HCT116 (cell line): ENCODE data around the gene IL1R2. TPM values are rescaled to one million over a fixed set of nuclear protein-coding genes. Genes with fewer than 3 reads are reported as not detected.

Source experiments
- ATAC-seq: fragments of 200-7000 bp; cut with Tn5 transposase; 2 replicates; pipeline ENCODE4 v1.9.1; 2020; ENCODE audit warnings: mild to moderate bottlenecking, moderate library complexity
- BruUV-seq: library from RNA; stranded (reverse); fragments of 400-500 nt; replicated peaks from 2 replicates; lab custom pipeline; 2021; lab: Mats Ljungman, UMichigan
- CTCF ChIA-PET: fragments of 300-600 bp; sonication (Branson Sonifier 250); formaldehyde crosslinking; loops from one replicate; lab custom pipeline; 2021; ENCODE audit warnings: antibody characterized with exemption; lab: Charles Lee
- POLR2A ChIA-PET: fragments of 300-600, 350-600 bp; sonication (Branson Sonifier 250); formaldehyde crosslinking; loops from one replicate; lab custom pipeline; 2021; ENCODE audit warnings: antibody characterized with exemption; lab: Charles Lee
- RAD21 ChIA-PET, 2 experiments: fragments of 300-600 bp; sonication (Branson Sonifier 250); formaldehyde crosslinking; loops; one replicate each; lab custom pipeline; 2023; ENCODE audit warnings: low total read pairs in 2 of 2; ENCODE audit not compliant: uncharacterized antibody in 2 of 2, unreplicated experiment in 2 of 2, low non-redundant PET in 1 of 2; lab: Charles Lee
- DNase-seq: peaks from one replicate; pipeline ENCODE4 v3.0.0-alpha.2; 2010; ENCODE audit warnings: low read depth, low spot score
- H2AFZ ChIP-seq: fragments of 200-600 bp; shearing (Covaris generic), sonication (generic); 2 replicates; pipeline ENCODE4 v1.6.1; 2017; ENCODE audit warnings: low read depth, mixed run types, mixed read lengths, antibody characterized with exemption, low read length; ENCODE audit not compliant: poor library complexity, severe bottlenecking
- H3K27ac ChIP-seq: 2 replicates; pipeline ENCODE4 v1.5.1; 2012; ENCODE audit warnings: low read depth, low read length
- H3K27me3 ChIP-seq: fragments of 200-600 bp; sonication (generic); 2 replicates; pipeline ENCODE4 v1.6.1; 2016; ENCODE audit warnings: mixed run types, low read length, mixed read lengths; ENCODE audit not compliant: insufficient read depth
- H3K36me3 ChIP-seq, 2 experiments: fragments of 200-500 bp in 1 of 2; fragments of 200-600 bp in 1 of 2; sonication (Bioruptor generic) in 1 of 2; sonication (generic) in 1 of 2; 2 replicates each; pipeline versions ENCODE4 v1.5.1 to v1.6.1; 2014 to 2016; ENCODE audit warnings: low read length in 2 of 2, inconsistent platforms in 1 of 2, mixed read lengths in 1 of 2, mixed run types in 1 of 2; ENCODE audit not compliant: insufficient read depth in 2 of 2, control insufficient read depth in 1 of 2
- H3K4me1 ChIP-seq, 2 experiments: fragments of 200-600 bp in 1 of 2; sonication (generic) in 1 of 2; 2 replicates each; pipeline versions ENCODE4 v1.5.1 to v1.6.1; 2012 to 2017; ENCODE audit warnings: low read length in 2 of 2, inconsistent platforms in 1 of 2, mild to moderate bottlenecking in 1 of 2, mixed read lengths in 1 of 2, mixed run types in 1 of 2, moderate library complexity in 1 of 2; ENCODE audit not compliant: insufficient read depth in 2 of 2, control insufficient read depth in 1 of 2
- H3K4me2 ChIP-seq: fragments of 200-600 bp; sonication (generic); 2 replicates; pipeline ENCODE4 v1.6.1; 2017; ENCODE audit warnings: mixed run types, low read length, mixed read lengths
- H3K4me3 ChIP-seq, 2 experiments: fragments of 200-600 bp in 1 of 2; sonication (generic) in 1 of 2; replicated peaks in 1 of 2; 2 replicates each; pipeline ENCODE4 v1.5.1; 2011 to 2016; ENCODE audit warnings: low read length in 2 of 2, control low read depth in 1 of 2, low read depth in 1 of 2, mild to moderate bottlenecking in 1 of 2, mixed read lengths in 1 of 2, mixed run types in 1 of 2
- H3K79me2 ChIP-seq: fragments of 200-600 bp; sonication (generic); 2 replicates; pipeline ENCODE4 v1.6.1; 2017; ENCODE audit warnings: mild to moderate bottlenecking, mixed run types, low read length, moderate library complexity, mixed read lengths; ENCODE audit not compliant: insufficient read depth
- H3K9ac ChIP-seq: fragments of 200-600 bp; sonication (generic); 2 replicates; pipeline ENCODE4 v1.6.1; 2016; ENCODE audit warnings: low read length, mixed read lengths
- H3K9me2 ChIP-seq: fragments of 200-600 bp; sonication (generic), shearing (Covaris generic); 2 replicates; pipeline ENCODE4 v1.6.1; 2017; ENCODE audit warnings: mixed run types, mild to moderate bottlenecking, moderate library complexity; ENCODE audit not compliant: insufficient read depth
- H3K9me3 ChIP-seq, 2 experiments: fragments of 200-500 bp in 1 of 2; fragments of 200-600 bp in 1 of 2; sonication (Bioruptor generic) in 1 of 2; sonication (generic) in 1 of 2; 2 replicates each; pipeline ENCODE4 v1.6.1; 2014 to 2017; ENCODE audit warnings: low read length in 2 of 2, mixed read lengths in 2 of 2, inconsistent platforms in 1 of 2, low read depth in 1 of 2, mild to moderate bottlenecking in 1 of 2, mixed run types in 1 of 2, moderate library complexity in 1 of 2; ENCODE audit not compliant: control insufficient read depth in 1 of 2, insufficient read depth in 1 of 2
- H4K20me1 ChIP-seq: fragments of 200-600 bp; sonication (generic), shearing (Covaris generic); 2 replicates; pipeline ENCODE4 v1.6.1; 2017; ENCODE audit warnings: mixed run types, mild to moderate bottlenecking, moderate library complexity; ENCODE audit not compliant: insufficient read depth
- CBX3 ChIP-seq: IDR thresholded peaks from 2 replicates; pipeline ENCODE4 v1.6.1; 2012; ENCODE audit warnings: low read depth
- ELF1 ChIP-seq: IDR thresholded peaks from 2 replicates; pipeline ENCODE4 v1.6.1; 2012; ENCODE audit warnings: low read depth, borderline replicate concordance
- EZH2 ChIP-seq: fragments of 200-600 bp; sonication (generic); IDR thresholded peaks from 2 replicates; pipeline ENCODE4 v1.6.1; 2017; ENCODE audit warnings: antibody characterized with exemption, mixed run types
- EZH2phosphoT487 ChIP-seq: fragments of 200-600 bp; IDR thresholded peaks from 2 replicates; pipeline ENCODE4 v1.6.1; 2018; ENCODE audit warnings: antibody characterized with exemption, borderline replicate concordance
- FOSL1 ChIP-seq: IDR thresholded peaks from 2 replicates; pipeline ENCODE4 v1.6.1; 2012; ENCODE audit warnings: low read depth
- SIN3A ChIP-seq: IDR thresholded peaks from 2 replicates; pipeline ENCODE4 v1.6.1; 2012; ENCODE audit warnings: low read depth
- TCF7L2 ChIP-seq: IDR thresholded peaks from 2 replicates; pipeline ENCODE4 v1.7.0; 2011; ENCODE audit warnings: borderline replicate concordance, inconsistent platforms; ENCODE audit not compliant: insufficient read depth, insufficient read length; ENCODE audit errors: extremely low read depth
- YY1 ChIP-seq: IDR thresholded peaks from 2 replicates; pipeline ENCODE4 v1.6.1; 2011; ENCODE audit warnings: low read length, low read depth, moderate library complexity, mild to moderate bottlenecking; ENCODE audit not compliant: insufficient replicate concordance; ENCODE audit errors: extremely low read depth
- ZNF274 ChIP-seq: fragments of 200-500 bp; sonication (Bioruptor generic); IDR thresholded peaks from 2 replicates; pipeline ENCODE4 v1.6.1; 2014; ENCODE audit warnings: mild to moderate bottlenecking, low read depth, low read length, inconsistent platforms
- intact Hi-C: fragments of 100-400 bp; cut with micrococcal nuclease; formaldehyde crosslinking; loops from 2 replicates; pipeline ENCODE4 v1.10.0; 2022
- total RNA-seq: library from RNA; stranded (reverse); gene quantifications from one replicate; pipeline ENCODE4 v1.2.1, GENCODE V29; 2021; ENCODE audit not compliant: unreplicated experiment
- TF ChIP-seq, protein P1 (sequence below): IDR thresholded peaks from 2 replicates; pipeline ENCODE4 v1.6.1; 2012; ENCODE audit warnings: low read depth
- TF ChIP-seq, protein P2 (sequence below): IDR thresholded peaks from 2 replicates; pipeline ENCODE4 v1.6.1; 2011; ENCODE audit warnings: mild to moderate bottlenecking, low read length, moderate library complexity; ENCODE audit not compliant: insufficient replicate concordance; ENCODE audit errors: extremely low read depth
- TF ChIP-seq, protein P3 (sequence below), 3 experiments: fragments of 200-600 bp in 1 of 3; sonication (generic) in 1 of 3; IDR thresholded peaks in 2 of 3; conservative IDR thresholded peaks in 1 of 3; 2 replicates each; pipeline ENCODE4 v1.5.1; 2012 to 2017; ENCODE audit warnings: low read depth in 2 of 3, low read length in 2 of 3, antibody characterized with exemption in 1 of 3, borderline replicate concordance in 1 of 3, control low read depth in 1 of 3, mild to moderate bottlenecking in 1 of 3, mixed read lengths in 1 of 3, mixed run types in 1 of 3, moderate library complexity in 1 of 3; ENCODE audit not compliant: insufficient read depth in 1 of 3

Gene IL1R2
- total RNA-seq, 1 experiment from 2014 or later, result 0.52 TPM

DNA sequence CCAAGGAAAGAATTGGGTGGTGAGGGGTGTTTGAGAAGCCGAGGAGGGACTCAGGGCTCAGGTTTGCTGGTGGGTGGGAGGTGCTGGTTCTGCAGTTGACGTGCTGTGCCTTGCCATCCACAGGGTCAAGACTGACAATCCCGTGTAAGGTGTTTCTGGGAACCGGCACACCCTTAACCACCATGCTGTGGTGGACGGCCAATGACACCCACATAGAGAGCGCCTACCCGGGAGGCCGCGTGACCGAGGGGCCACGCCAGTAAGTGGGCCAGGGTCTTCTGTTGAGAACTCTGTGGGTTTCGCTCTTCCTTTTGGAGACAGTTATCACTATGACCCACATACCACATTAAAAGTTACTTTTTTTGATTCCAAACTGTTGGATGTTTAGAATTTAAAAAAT lies 32.6 kb downstream of the IL1R2 start:
- no peak overlapping the region for H3K27ac ChIP-seq
- DNase-seq (no peak), ATAC-seq (no peak)
- H3K27me3 ChIP-seq, result no peaks in the 10 kb centered on the region
- H4K20me1 ChIP-seq, result no peaks in the 10 kb centered on the region
- H2AFZ ChIP-seq, result no peak overlapping the region
- RAD21 ChIA-PET, result no interaction called here
- POLR2A ChIA-PET, result no interaction called here
- CTCF ChIA-PET, result no interaction called here
- H3K36me3 ChIP-seq, result no peaks in the 10 kb centered on the region
- H3K79me2 ChIP-seq, result no peaks in the 10 kb centered on the region
- H3K4me1 ChIP-seq, result no peaks in the 10 kb centered on the region
- BruUV-seq, result no TSS peak
- no peak overlapping the region for H3K4me3 ChIP-seq
- no peak for TF ChIP-seq CBX3
- no peak overlapping the region for H3K4me2 ChIP-seq
- H3K9ac ChIP-seq, result no peak overlapping the region
- intact Hi-C loops, result no loop called here
- H3K9me3 ChIP-seq, result no peaks in the 10 kb centered on the region
- no peaks in the 10 kb centered on the region for H3K9me2 ChIP-seq

DNA sequence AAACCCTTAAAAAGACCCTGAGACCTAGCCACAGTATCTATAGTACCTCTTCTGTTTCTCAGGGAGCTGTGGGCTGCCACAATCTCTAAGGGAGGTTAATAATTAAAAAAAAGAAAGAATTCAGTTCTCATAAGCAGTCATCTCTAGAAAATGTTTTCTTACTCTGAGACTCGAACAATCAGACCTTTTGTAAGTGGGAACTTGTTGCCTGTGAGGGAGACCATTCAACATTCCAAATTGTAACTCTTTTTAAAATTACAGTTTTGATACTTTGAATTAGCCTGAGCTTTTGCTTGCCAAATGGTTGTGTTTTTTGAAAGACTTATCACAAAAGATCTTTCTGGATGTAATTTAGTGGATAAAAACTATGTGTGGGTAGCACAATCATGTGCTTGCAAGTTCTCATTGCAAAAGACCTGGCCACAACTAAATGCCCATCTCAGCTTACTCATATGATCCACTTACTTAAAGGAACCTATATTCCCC lies 33.3 kb downstream of the IL1R2 start:
- H2AFZ ChIP-seq, result no peak overlapping the region
- DNase-seq (no peak), ATAC-seq (no peak)
- no peaks in the 10 kb centered on the region for H3K9me2 ChIP-seq
- intact Hi-C loops, result no loop called here
- RAD21 ChIA-PET, result no interaction called here
- no peaks in the 10 kb centered on the region for H4K20me1 ChIP-seq
- H3K9me3 ChIP-seq, result no peaks in the 10 kb centered on the region
- no peaks in the 10 kb centered on the region for H3K36me3 ChIP-seq
- no peak overlapping the region for H3K4me3 ChIP-seq
- H3K27ac ChIP-seq, result no peak overlapping the region
- CTCF ChIA-PET, result no interaction called here
- H3K4me1 ChIP-seq, result no peaks in the 10 kb centered on the region
- POLR2A ChIA-PET, result no interaction called here
- no peak overlapping the region for H3K4me2 ChIP-seq
- H3K79me2 ChIP-seq, result no peaks in the 10 kb centered on the region
- no peak overlapping the region for H3K9ac ChIP-seq
- no peaks in the 10 kb centered on the region for H3K27me3 ChIP-seq
- BruUV-seq, result no TSS peak
- no peak for TF ChIP-seq TCF7L2
- TF ChIP-seq CBX3, result no peak
- no peak for TF ChIP-seq EZH2phosphoT487
- TF ChIP-seq EZH2, result no peak
- no peak for TF ChIP-seq FOSL1
- TF ChIP-seq YY1, result no peak
- no peak for TF ChIP-seq ZNF274
- TF ChIP-seq, protein P1, sequence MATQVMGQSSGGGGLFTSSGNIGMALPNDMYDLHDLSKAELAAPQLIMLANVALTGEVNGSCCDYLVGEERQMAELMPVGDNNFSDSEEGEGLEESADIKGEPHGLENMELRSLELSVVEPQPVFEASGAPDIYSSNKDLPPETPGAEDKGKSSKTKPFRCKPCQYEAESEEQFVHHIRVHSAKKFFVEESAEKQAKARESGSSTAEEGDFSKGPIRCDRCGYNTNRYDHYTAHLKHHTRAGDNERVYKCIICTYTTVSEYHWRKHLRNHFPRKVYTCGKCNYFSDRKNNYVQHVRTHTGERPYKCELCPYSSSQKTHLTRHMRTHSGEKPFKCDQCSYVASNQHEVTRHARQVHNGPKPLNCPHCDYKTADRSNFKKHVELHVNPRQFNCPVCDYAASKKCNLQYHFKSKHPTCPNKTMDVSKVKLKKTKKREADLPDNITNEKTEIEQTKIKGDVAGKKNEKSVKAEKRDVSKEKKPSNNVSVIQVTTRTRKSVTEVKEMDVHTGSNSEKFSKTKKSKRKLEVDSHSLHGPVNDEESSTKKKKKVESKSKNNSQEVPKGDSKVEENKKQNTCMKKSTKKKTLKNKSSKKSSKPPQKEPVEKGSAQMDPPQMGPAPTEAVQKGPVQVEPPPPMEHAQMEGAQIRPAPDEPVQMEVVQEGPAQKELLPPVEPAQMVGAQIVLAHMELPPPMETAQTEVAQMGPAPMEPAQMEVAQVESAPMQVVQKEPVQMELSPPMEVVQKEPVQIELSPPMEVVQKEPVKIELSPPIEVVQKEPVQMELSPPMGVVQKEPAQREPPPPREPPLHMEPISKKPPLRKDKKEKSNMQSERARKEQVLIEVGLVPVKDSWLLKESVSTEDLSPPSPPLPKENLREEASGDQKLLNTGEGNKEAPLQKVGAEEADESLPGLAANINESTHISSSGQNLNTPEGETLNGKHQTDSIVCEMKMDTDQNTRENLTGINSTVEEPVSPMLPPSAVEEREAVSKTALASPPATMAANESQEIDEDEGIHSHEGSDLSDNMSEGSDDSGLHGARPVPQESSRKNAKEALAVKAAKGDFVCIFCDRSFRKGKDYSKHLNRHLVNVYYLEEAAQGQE, result no peak
- TF ChIP-seq, protein P2, sequence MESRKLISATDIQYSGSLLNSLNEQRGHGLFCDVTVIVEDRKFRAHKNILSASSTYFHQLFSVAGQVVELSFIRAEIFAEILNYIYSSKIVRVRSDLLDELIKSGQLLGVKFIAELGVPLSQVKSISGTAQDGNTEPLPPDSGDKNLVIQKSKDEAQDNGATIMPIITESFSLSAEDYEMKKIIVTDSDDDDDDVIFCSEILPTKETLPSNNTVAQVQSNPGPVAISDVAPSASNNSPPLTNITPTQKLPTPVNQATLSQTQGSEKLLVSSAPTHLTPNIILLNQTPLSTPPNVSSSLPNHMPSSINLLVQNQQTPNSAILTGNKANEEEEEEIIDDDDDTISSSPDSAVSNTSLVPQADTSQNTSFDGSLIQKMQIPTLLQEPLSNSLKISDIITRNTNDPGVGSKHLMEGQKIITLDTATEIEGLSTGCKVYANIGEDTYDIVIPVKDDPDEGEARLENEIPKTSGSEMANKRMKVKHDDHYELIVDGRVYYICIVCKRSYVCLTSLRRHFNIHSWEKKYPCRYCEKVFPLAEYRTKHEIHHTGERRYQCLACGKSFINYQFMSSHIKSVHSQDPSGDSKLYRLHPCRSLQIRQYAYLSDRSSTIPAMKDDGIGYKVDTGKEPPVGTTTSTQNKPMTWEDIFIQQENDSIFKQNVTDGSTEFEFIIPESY, result no peak
- TF ChIP-seq SIN3A, result no peak
- TF ChIP-seq, protein P3, sequence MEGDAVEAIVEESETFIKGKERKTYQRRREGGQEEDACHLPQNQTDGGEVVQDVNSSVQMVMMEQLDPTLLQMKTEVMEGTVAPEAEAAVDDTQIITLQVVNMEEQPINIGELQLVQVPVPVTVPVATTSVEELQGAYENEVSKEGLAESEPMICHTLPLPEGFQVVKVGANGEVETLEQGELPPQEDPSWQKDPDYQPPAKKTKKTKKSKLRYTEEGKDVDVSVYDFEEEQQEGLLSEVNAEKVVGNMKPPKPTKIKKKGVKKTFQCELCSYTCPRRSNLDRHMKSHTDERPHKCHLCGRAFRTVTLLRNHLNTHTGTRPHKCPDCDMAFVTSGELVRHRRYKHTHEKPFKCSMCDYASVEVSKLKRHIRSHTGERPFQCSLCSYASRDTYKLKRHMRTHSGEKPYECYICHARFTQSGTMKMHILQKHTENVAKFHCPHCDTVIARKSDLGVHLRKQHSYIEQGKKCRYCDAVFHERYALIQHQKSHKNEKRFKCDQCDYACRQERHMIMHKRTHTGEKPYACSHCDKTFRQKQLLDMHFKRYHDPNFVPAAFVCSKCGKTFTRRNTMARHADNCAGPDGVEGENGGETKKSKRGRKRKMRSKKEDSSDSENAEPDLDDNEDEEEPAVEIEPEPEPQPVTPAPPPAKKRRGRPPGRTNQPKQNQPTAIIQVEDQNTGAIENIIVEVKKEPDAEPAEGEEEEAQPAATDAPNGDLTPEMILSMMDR (IDR thresholded peaks at IDR 0.05 in 2 of 3, conservative IDR thresholded peaks at IDR 0.05 in 1 of 3; ENCODE audit: borderline replicate concordance in 1 of 3, insufficient read depth in 1 of 3, low read depth in 2 of 3, low read length in 2 of 3), result no peak
- no peak for TF ChIP-seq ELF1
